ENCODE data around the gene DST. TPM values are rescaled to one million over a fixed set of nuclear protein-coding genes. Genes with fewer than 3 reads are reported as not detected.
A peak's percentile ranks its signal among the peaks of the same experiment; 100 is the strongest.

The DST gene
- total RNA-seq, 1 donor from 2014 or later = 260 TPM

GRCh38 chr6:56484669-56485068 lies 158.0 kb downstream of the DST start:
- no peak for DNase-seq (ENCODE audit: low read depth, low spot score)

GRCh38 chr6:56483929-56484328 lies 158.8 kb downstream of the DST start:
- DNase-seq (ENCODE audit: low read depth, low spot score) = no peak

- no peak for DNase-seq (ENCODE audit: low read depth, low spot score)
Observed at GRCh38 chr6:56482525-56482924, 160.2 kb downstream of the DST start.

GRCh38 chr6:56481957-56482356 lies 160.7 kb downstream of the DST start:
- no peak for DNase-seq (ENCODE audit: low read depth, low spot score)

GRCh38 chr6:56480654-56481337 lies 161.9 kb downstream of the DST start:
- DNase-seq (ENCODE audit: low read depth, low spot score) = no peak

- no peak for DNase-seq (ENCODE audit: low read depth, low spot score)
Observed at GRCh38 chr6:56480246-56480645, 162.4 kb downstream of the DST start.

- DNase-seq (ENCODE audit: low read depth, low spot score) = no peak
Observed at GRCh38 chr6:56479381-56479780, 163.3 kb downstream of the DST start.

GRCh38 chr6:56478202-56478601 lies 164.5 kb downstream of the DST start:
- no peak for DNase-seq (ENCODE audit: low read depth, low spot score)

- no peak for DNase-seq (ENCODE audit: low read depth, low spot score)
Observed at GRCh38 chr6:56477241-56477640, 165.4 kb downstream of the DST start.

GRCh38 chr6:56475736-56476457 lies 166.8 kb downstream of the DST start:
- DNase-seq (ENCODE audit: low read depth, low spot score) = peak; percentile 46

- DNase-seq (ENCODE audit: low read depth, low spot score) = no peak
Observed at GRCh38 chr6:56474532-56474931, 168.2 kb downstream of the DST start.

GRCh38 chr6:56463443-56463842 lies 179.2 kb downstream of the DST start:
- no peak for DNase-seq (ENCODE audit: low read depth, low spot score)

GRCh38 chr6:56459030-56459805 lies 183.5 kb downstream of the DST start:
- DNase-seq (ENCODE audit: low read depth, low spot score) = no peak

- DNase-seq (ENCODE audit: low read depth, low spot score) = no peak
Observed at GRCh38 chr6:56458324-56458884, 184.3 kb downstream of the DST start.

- no peak for DNase-seq (ENCODE audit: low read depth, low spot score)
Observed at GRCh38 chr6:56456785-56457184, 185.9 kb downstream of the DST start.

GRCh38 chr6:56450882-56451739 lies 191.6 kb downstream of the DST start:
- no peak for DNase-seq (ENCODE audit: low read depth, low spot score)

- DNase-seq (ENCODE audit: low read depth, low spot score) = no peak
Observed at GRCh38 chr6:56450376-56450775, 192.3 kb downstream of the DST start.

- DNase-seq (ENCODE audit: low read depth, low spot score) = no peak
Observed at GRCh38 chr6:56448046-56448445, 194.6 kb downstream of the DST start.

- no peak for DNase-seq (ENCODE audit: low read depth, low spot score)
Observed at GRCh38 chr6:56445818-56446217, 196.9 kb downstream of the DST start.

- DNase-seq (ENCODE audit: low read depth, low spot score) = no peak
Observed at GRCh38 chr6:56444855-56445254, 197.8 kb downstream of the DST start.

GRCh38 chr6:56440551-56440981 lies 202.1 kb downstream of the DST start:
- DNase-seq (ENCODE audit: low read depth, low spot score) = no peak

Measured in pulmonary artery endothelial cell (primary cell).